Right renal cortex interstitium (tissue), 3 donors: ENCODE data around the gene C16orf92. TPM values are rescaled to one million over a fixed set of nuclear protein-coding genes. Genes with fewer than 3 reads are reported as not detected.

Experiments used
- DNase-seq, 3 donors: peaks; one replicate each; pipeline ENCODE4 v3.0.0-alpha.2; 2013; ENCODE audit warnings: low read depth in 3 of 3, low spot score in 2 of 3
- polyA plus RNA-seq, 3 donors: library from polyadenylated mRNA; unstranded; fragments of 120-200 nt; gene quantifications; one replicate each; pipeline ENCODE4 v1.2.1, GENCODE V29; 2013; ENCODE audit not compliant: insufficient read length in 3 of 3

C16orf92 gene
- polyA plus RNA-seq, 3 donors, result not detected

- DNase-seq, result no peak
These were observed 34.5 kb upstream of the C16orf92 start for GRCh38 chr16:29988346-29989075.

- no peak for DNase-seq
These were observed 33.7 kb upstream of the C16orf92 start for GRCh38 chr16:29989111-29989858.

GRCh38 chr16:29990034-29990433, 33.0 kb upstream of the C16orf92 start:
- DNase-seq, result no peak

GRCh38 chr16:29990883-29991570, 32.0 kb upstream of the C16orf92 start:
- DNase-seq, result no peak

- no peak for DNase-seq
These were observed 31.5 kb upstream of the C16orf92 start for GRCh38 chr16:29991571-29991904.

GRCh38 chr16:29992344-29992967, 30.5 kb upstream of the C16orf92 start:
- no peak for DNase-seq

GRCh38 chr16:29993191-29993902, 29.7 kb upstream of the C16orf92 start:
- DNase-seq, result no peak

GRCh38 chr16:29993903-29994599, 28.9 kb upstream of the C16orf92 start:
- no peak for DNase-seq

GRCh38 chr16:29994600-29995323, 28.2 kb upstream of the C16orf92 start:
- no peak for DNase-seq

GRCh38 chr16:29995324-29995910, 27.6 kb upstream of the C16orf92 start, which contains the start of gene HIRIP3:
TSS of gene HIRIP3 (minus strand) at chr16:29995617. CDS start at chr16:29995605, 12 bp downstream.
- peak in 1 of 3 donors; percentile 72 for DNase-seq

- peak; percentile 87 to 92 (median 89) for DNase-seq
These were observed 26.9 kb upstream of the C16orf92 start, which contains the start of gene INO80E for GRCh38 chr16:29995911-29996765. TSS of gene INO80E (plus strand) at chr16:29996241. CDS start at chr16:29996311, 70 bp downstream.

GRCh38 chr16:29996766-29997250, 26.2 kb upstream of the C16orf92 start:
- DNase-seq, result no peak

- no peak for DNase-seq
These were observed 23.4 kb upstream of the C16orf92 start for GRCh38 chr16:29999605-30000004.

- no peak for DNase-seq
These were observed 22.0 kb upstream of the C16orf92 start for GRCh38 chr16:30000735-30001631.

GRCh38 chr16:30002614-30003346, 20.2 kb upstream of the C16orf92 start:
- no peak for DNase-seq
